GM19395 (cell line): Measurements from ENCODE around the gene ATP5PF.
"Not testable (repeated sequence)": the region's sequence is repeated elsewhere in the genome, so short reads cannot be mapped to it uniquely, and the experiment has no call there.

Experiments used
- ATAC-seq: cut with Tn5 transposase; IDR thresholded peaks from one replicate; pipeline ENCODE4 v1.9.1; 2021; ENCODE audit warnings: mild to moderate bottlenecking, moderate library complexity; ENCODE audit not compliant: unreplicated experiment

The ATP5PF gene

DNA sequence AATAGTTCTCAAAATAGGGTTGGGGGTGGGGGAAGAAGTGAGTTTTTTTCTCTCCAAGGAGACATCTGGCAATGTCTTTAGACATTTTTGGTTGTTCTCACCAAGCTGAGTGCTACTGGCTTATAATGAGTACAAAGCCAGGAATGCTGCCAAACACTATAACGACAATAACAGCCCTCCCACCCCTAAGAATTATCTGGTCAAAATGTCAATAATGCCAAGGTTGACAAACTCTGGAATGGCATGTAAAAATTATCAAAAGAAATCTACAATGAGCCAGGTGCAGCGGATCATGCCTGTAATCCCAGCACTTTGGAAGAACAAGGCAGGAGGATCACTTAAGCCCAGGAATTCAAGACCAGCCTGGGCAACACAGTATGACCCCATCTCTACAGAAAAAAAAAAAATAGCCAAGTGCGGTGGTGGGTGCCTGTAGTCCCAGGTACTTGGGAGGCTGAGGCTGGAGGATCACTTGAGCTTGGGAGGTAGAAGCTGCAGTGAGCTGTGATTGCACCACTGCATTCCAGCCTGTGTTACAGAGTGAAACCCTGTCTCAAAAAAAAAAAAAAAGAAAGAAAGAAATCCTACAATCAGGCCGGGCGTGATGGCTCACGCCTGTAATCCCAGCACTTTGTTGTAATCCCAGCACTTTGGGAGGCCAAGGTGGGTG lies 2.5 kb downstream of the ATP5PF start:
- ATAC-seq = no peak

DNA sequence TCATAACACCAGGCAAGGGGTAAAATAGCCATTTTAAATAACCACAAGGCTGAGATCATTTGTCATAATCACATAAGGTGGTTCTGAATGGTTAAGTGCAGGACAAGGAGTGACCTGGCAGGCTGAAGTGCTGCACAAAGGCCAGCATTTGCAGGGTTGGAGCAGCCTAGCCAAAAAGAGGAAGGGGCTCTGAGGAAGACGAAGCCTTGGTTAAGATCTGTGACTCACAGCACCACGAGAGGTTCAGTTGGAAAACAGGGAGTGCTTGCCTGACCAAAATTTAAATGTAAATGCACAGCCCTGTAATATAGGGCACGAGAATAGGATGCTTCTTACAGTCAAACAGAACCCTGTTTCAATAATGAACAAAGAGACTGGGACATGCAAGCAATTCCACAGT lies 12.1 kb downstream of the ATP5PF start:
- ATAC-seq = no peak

DNA sequence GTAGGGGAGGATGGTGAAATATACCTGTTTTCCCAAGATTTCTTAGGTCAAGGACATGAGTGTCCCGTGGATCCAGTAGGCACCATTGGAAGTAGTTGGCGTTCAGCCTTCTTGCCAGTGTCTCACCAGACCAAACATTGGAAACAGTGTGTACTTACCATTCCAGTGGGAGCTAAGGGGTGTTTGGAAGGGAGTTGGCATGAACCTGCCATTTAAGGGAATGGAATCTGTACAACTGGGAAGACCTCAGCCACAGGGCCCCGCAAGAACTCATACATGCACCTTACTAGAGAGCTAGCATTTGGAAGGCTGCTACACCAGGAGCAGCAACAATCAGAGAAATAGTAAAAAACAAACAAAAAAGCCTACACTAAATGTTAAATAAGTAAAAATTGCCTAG lies 12.7 kb downstream of the ATP5PF start:
- ATAC-seq = no peak

DNA sequence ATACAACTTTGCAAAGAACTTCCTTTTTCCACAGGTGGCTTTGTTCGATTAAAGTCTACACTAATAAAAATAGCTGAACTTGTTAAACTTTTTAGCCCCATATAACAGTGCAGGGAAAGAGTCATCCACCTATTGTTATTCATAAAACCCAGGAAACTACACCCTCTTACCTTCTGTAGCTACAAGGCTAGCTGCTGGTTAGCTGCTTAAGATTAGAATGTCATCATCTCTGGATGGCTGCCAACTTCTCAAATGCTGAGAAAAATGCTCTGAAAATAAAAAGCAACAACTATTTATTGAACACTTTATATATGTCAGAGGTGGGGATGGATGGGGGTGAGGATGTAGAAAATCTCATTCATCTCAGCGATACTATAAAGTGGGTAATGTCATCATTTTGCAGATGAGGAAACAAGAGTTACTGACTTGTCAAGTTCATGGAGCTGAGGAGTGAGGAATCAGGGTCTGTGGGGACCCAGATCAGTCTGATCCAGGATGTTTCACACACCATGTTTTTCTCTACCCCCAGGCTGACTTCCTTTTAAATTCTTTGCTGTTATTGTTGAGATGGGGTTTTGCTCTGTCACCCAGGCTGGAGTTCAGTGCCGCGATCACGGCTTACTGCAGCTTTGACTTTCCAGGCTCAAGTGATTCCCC lies 17.1 kb downstream of the ATP5PF start:
- ATAC-seq = no peak

DNA sequence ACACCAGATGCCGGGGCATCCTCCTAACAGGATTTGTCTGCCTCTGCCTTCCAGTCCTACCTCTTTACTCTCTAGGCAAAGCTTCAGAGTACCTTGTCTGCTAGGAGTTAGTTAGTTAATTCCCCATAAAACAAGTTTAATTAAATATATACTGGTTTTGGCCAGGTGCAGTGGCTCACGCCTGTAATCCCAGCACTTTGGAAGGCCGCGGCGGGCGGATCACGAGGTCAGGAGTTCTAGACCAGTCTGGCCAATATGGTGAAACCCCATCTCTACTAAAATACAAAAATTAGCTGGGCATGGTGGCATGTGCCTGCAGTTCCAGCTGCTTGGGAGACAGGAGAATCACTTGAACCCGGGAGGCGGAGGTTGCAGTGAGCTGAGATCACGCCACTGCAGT lies 20.6 kb downstream of the ATP5PF start:
- ATAC-seq = not testable (repeated sequence)

DNA sequence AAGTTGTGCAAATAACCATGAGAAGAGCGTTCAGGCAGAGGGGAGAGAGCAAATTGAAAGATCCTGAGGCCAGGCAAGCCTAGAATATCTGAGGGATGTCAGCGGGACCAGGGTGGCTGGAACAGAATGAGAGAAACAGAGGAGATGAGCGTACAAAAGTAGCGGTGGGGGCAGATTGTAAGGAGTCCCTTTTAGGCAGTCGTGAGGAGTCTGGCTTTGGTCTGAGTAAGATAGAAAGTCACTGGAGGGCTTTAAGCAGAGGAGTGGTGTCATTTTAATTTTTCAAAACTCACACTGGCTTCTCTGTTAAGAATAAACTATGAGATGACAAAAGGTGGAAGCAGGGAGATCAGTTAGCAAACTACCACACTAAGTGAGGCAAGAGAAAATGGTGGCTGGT lies 24.2 kb downstream of the ATP5PF start:
- ATAC-seq = no peak

DNA sequence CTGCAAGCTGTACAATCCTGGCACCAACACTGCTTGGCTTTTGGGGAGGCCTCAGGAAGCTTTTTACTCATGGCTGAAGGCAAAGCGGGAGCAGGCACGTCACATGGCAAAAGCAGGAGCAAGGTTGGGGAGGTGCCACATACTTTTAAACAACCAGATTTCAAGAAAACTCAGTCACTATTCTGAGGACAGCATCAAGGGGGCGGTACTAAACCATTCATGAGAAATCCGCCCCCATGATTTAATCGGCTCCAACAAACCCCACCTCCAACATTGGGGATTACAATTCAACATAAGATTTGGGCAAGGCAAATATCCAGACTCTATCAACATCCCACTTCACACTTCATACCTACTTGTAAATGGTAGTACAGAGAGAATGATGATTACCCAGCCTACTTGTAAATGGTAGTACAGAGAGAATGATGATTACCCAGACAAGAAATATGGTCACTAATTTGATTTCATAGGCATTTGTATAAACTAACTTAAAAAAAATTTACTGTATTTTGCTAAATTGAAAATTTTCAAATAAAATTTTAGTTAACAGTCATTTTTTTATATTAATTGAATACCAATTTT lies 24.9 kb downstream of the ATP5PF start:
- no peak for ATAC-seq

DNA sequence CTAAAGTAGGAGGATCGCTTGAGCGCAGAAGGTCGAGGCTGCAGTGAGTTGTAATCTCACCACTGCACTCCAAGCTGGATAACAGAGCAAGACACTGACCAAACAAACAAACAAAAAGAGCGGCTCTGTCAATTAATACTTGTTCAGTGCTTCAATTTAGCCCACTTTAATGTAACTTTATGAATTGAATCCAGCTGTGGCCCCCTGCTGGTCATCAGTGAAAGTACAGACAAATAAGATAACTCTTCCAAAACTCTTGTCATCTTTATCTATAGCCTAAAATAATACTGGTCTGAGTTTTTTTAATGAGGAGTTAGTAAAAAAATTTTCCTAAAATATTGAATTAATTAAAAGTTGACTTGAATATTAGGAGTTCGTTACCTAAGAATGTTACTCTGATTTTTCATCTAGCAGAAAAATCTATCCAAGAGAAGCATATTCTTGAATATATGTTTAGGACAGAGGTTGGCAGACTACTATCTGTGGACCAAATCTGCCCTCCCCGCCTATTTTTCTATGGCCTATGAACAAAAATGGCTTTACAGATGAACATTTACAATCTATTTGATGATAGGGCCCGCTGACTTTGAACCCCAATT lies 26.1 kb downstream of the ATP5PF start:
- ATAC-seq = no peak

DNA sequence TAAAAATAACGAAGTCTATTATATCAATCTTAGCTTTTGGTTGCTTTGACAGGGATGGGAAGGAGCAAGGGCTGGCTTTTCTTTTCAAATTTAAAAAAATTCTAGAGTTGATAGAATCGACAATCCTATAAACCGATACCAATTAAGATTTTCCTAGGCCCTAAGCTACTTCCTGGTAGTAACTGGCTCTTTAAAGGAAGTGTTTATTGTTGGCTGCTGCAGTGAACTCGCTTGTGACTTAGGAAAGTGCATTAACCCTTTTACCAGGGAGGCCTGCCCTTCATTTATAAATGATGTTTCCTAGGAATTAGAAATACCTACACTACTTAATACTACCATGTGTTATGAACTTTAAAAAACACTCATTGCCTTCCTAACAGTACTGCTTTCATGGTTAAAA lies 33.2 kb downstream of the ATP5PF start:
- ATAC-seq = no peak

DNA sequence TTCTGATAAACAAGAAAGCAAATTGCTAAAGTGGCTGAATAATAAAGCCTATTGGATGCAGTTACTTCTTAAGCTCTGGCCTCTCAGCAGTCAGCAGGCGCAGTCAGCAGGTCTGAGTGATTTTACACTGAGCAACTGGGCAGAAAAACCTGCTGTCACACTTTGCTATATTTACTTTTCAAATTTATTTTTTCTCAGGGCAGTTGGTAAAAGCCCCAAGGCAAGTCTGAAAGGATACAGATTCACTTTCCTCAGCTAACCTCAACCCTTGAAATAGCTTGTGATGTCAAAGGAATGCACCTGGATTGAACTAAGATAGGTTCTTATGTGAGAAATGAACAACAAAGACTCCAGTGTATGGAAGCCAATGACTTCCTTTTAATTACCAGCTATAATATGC lies 34.0 kb downstream of the ATP5PF start:
- no peak for ATAC-seq

DNA sequence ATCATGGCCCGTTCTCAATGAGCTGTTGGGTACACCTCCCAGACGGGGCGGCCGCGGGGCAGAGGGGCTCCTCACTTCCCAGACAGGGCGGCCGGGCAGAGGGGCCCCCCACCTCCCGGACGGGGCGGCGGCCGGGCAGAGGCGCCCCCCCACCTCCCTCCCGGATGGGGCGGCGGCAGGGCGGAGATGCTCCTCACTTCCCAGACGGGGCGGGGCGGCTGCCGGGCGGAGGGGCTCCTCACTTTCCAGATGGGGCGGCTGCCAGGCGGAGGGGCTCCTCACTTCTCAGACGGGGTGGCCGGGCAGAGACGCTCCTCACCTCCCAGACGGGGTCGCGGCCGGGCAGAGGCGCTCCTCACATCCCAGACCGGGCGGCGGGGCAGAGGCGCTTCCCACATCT lies 39.2 kb downstream of the ATP5PF start:
- not testable (repeated sequence) for ATAC-seq

DNA sequence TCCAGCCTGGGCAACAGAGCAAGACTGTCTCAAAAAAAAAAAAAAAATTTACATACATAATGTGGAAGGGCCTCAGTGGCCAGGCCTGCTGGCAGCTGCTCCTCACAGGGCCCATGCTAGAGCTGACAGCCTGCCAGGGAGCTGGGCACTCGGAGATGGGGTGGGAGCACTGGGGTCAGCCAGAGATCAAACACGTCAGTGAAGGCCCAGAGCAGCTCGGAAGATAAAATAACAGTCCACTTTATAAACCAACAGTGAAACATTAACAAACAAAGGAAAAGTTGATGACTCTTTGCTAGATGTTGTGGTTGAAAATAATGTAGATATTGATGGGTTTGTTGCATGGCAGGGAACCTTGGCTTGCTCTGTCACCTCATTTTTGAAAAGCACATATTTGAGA lies 42.7 kb downstream of the ATP5PF start:
- ATAC-seq = no peak

DNA sequence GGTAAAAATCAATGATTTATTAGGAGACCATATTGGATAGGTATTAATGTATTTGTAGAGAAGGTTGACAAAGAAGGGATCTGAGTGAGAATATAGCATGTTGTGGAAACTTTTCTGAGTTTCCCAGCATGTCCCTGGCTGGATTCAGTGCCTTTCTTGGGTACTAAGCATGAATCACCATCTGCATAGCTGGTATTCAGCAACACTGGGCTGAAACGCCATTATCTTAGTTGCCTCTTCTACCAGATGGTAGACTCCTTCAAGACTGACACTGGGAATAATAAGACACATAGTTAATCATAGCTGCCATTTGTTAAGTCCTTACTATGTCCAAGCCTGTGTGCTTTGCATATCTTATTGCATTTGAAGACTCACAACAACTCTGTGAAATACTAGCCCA lies 45.5 kb downstream of the ATP5PF start:
- no peak for ATAC-seq

DNA sequence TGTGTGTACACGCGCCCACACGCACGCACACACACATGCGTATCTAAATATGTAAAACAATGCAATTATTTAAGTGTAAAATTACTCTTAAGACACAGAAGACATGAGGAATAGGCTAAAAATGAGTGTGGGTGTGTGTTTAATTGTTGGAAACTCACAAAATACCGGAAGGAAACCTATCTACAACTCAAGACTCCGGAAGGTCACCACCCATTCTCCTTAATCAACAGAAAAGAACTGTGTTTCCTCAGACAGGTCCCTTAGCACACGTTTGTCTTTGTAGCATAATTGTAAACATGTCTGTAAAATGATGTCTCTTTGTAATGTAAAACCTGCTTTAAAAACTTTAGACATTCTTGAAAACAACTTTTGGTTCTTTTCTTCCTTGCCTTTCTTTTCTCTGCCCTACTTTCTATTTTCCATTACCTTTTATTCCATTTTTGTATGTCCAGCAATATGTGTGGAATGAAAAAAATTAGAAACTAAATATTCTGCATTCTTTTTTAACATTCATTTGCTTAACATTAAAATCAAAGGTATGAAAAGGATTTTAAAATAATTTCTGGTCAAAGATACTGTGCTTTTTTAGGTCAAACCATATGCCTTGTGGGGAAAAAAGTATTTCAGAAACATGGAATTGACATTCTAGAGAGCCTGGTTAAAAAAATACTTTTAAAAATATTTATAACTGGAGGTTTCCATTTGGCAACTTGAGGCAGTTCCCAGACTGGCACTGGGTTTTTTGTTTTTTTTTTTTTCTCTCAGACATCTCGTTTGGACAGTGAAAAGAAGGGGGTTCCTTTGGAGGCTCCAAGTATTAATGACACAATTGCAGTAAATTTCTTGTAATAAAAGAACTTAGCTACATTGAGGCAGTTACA lies 46.2 kb downstream of the ATP5PF start:
- ATAC-seq = no peak

DNA sequence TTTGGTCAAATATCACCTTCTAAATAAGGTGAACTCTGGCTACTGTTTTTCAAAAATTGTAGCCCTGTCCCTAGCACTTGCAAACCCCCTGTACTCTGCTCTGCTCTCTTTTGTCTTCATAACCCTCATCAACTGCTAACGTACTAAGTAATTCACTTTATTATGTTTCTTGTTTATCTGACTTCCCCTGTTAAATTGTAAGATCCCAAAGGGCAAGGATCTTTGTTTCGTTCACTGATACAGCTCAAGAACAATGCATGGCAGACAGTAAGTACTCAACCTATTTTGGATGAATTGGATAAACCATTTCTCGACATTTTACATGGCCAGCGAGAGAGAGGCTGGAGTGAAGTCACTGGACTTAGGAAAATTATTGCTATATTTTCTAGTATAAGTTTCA lies 46.9 kb downstream of the ATP5PF start:
- no peak for ATAC-seq

DNA sequence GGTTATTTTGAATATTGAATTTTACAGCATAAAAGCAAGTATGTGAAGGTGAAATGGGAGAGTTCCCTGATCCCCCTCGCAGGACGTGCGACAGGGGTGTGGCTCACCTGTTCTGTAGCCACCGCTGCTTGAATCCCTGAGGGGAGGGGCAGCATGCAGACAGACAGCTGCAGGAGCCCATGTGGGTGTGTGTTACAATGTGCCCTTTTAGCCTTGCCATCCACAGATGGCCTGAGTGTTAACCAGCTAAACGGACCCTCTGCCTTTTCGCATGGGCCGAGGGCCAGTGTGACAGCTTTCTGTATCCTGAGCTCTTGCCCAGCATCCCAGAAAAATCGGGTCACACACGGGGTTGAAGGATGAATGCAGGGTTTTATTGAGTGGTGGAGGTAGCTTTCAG lies 52.3 kb downstream of the ATP5PF start:
- ATAC-seq = no peak

DNA sequence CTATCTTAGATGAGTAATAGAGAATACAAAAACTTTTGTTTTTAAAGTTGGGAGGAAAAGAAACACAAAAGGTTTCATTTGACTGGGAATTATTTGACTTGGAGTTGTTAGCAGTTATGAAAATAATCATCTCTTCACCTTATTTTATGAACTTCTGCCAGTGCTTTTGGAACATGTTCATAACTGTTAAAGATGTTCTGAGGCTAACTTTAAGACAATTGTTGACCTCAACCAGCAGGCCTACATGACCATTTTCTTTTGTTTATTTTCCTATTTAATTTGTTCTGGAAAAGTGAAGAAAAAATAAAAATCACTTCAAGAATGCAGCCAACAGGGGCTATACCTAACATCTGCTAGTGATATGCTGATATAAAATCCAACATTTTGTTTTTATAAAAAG lies 58.3 kb downstream of the ATP5PF start:
- ATAC-seq = no peak
